Cerebellar cortex (tissue), 1 donor: ENCODE measurements around the gene ANO7.

Source experiments
- DNase-seq: peaks from one replicate; pipeline ENCODE4 v3.0.0-alpha.2; 2015; ENCODE audit warnings: low spot score

ANO7 gene

GRCh38 chr2:241273210-241274020 lies 84.9 kb downstream of the ANO7 start:
- DNase-seq: no peak

- peak; percentile 34 for DNase-seq
Observed at GRCh38 chr2:241274127-241274526, 85.7 kb downstream of the ANO7 start.
